ENCODE data around the gene MIER1.
"Not testable (repeated sequence)": the region's sequence is repeated elsewhere in the genome, so short reads cannot be mapped to it uniquely, and the experiment has no call there.

MIER1 gene

DNA sequence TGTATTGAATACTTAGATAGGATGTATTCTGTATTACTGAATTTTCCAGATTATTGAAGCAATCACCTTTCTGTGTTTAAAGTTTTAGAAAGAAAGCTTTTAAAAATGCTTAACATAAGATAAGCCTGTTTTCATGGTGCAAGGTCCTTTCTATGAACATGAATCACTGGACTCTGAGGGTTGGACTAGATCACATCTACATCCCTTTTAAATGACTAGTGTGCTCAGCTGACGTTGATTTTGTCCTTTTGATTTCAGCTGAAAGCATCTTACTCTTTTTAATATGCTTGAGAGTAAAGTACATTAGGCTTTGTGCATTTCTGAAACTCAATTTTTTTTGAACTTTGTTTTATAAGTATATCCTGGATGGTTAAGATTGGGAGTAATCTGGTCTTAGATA, 16.2 kb downstream of the MIER1 start:
- DNase-seq = no peak

DNA sequence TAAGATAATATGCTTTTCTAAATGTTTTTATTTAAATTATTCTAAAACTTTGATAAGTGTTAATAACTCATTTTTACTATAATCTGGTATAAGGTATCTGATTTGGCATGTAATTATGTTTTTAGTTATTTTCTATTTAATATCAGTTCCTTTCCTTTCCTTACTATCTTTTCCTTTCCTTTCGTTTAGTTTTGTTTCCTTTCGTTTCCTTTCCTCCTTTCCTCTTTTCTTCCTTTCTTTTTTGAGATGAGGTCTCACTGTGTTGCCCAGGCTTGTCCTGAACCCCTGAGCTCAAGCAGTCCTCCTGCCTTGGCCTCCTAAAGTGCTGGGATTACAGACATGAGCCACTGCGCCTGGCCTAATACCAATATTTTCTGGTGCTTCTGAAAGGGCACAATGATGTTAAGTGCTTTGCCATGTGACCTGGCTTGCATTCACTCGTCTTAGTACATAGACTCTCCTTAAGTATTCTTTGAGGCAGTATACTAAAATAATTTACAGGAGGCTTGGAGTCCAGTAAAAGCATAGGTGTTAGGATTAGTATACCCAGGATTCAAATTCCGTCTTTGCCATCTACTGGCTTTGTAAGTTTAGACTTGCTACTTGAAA, 18.7 kb downstream of the MIER1 start:
- DNase-seq = no peak

DNA sequence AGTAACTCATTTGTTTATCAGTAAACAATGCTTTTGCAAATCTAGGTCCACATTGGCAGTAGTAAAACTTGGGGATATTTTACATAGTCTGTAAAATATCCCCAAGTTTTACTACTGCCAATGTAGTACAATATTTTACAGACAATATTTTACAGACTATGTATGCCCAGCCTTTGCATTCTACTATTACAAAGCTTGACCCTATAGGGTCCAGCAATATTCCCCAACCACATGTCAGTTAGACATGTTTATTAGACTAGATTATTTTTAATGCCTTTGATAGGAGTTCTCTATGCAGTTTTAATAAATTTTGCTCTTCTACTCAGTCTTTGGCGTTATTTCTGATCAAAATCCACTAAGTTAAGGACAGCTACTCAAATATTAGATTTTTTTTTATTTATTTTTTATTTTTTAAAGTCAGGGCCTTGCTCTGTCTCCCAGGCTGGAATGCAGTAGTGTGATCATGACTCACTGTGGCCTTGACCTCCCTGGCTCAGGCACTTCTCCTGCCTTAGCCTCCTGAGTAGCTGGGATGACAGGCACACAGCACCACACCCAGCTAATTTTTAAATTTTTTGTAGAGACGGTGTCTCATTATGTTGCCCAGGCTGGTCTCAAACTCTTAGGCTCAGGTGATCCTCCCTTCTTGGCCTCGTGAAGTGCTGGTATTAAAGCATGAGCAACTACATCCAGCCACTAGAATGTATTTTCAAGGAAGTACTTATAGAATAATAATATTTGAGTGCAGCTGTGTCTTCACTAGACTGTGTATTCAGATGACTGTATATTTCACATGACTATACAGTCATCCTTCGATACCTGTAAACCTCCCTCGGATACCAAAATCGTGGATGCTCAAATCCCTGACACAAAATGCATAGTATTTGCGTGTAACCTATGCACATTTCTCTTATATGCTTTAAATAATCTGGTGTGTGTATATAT, 19.8 kb downstream of the MIER1 start:
- DNase-seq = no peak

DNA sequence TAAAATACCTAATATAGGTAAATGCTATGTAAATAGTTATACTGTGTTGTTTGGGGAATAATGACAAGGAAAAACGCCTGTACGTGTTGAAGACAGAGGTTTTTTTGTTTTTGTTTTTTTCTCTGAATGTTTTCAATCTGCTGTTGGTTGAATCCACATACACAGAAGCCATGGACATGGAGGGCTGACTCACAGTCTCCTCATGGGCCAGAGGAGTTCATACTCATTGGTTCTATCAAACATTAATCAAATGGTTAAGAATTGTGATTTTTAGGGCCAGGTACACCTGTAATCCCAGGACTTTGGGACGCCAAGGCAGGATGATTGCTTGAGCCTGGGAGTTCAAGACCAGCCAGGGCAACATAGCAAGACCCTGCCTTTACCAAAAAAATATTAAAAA, 20.5 kb downstream of the MIER1 start:
- no peak for DNase-seq

DNA sequence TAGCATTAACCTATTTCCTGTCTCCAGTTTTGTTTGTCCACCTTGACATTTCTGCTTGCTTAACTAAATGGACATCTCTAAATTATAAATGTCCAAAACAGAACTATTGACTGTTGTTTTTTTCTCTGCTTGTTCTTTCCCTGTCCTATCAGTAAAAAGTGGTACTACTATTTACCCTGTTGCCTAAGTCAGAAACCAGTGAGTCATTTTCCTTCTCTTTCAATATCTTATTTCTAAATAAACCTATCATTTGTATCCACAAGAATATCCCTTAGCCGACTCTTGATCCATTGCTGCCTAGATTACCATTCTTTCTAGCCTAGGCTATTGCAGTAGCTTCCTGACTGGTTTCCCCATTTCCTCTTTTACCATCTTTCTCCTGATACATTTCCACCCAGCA, 22.5 kb downstream of the MIER1 start:
- no peak for DNase-seq

DNA sequence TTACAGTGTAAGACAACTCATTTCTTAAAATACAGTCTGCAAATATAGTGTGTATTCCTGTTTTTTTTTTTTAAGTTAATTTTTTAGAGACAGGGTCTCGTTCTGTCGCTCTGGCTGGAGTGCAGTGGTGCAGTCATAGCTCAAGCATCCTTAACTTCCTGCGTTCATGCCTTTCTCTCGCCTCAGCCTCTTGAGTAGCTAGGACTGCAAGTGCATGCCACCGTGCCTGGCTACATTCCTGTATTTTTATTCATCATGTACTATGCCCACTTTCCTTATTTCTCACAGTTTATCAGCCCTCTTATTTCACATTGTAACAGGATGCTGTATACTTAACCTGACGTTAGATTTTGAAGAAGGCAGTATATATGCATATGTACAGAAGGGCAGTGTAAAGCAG, 26.7 kb downstream of the MIER1 start:
- no peak for DNase-seq

DNA sequence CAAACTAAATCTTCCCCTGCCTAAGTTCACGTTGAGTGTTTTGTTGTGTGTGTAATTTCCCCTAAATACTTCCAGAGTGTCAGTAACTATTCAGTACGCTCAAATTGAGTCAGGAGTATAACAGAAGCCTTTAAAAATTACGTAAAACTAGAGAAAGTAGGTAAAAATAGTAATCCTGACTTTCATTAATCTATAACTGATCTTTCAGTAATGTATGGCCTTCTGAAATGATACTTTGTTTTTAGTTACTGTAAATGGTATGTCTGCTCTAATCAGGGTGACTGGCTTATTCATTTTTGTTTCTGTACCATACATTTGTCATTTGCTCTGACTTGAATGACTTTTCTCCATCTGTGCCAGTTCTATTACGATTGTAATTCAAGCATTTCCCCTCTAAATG, 29.4 kb downstream of the MIER1 start:
- no peak for DNase-seq

DNA sequence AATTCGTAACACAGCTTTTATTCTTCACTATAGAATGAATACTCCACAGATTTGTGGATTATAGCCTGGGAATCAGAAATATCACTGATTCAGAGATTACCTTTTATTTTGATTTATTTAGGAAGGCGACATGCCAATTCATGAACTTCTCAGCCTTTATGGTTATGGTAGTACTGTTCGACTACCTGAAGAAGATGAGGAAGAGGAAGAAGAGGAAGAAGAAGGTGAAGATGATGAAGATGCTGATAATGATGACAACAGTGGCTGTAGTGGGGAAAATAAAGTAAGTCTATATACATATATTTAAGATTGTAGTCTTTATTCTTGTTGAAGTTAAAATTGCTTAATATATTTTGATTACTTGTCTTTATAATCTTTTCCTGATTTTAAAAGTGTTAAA, 33.1 kb downstream of the MIER1 start:
- no peak for DNase-seq

DNA sequence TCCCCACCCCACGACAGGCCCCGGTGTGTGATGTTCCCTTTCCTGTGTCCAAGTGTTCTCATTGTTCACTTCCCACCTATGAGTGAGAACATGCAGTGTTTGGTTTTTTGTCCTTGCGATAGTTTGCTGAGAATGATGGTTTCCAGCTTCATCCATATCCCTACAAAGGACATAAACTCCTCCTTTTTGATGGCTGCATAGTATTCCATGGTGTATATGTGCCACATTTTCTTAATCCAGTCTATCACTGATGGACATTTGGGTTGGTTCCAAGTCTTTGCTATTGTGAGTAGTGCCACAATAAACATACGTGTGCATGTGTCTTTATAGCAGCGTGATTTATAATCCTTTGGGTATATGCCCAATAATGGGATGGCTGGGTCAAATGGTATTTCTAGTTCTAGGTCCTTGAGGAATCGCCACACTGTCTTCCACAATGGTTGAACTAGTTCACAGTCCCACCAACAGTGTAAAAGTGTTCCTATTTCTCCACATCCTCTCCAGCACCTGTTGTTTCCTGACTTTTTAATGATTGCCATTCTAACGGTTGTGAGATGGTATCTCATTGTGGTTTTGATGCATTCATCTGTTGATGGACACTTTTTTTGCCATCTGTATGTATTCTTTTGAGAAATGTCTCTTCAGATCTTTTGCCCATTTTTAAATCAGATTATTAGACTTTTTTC, 41.5 kb downstream of the MIER1 start:
- DNase-seq = not testable (repeated sequence)

DNA sequence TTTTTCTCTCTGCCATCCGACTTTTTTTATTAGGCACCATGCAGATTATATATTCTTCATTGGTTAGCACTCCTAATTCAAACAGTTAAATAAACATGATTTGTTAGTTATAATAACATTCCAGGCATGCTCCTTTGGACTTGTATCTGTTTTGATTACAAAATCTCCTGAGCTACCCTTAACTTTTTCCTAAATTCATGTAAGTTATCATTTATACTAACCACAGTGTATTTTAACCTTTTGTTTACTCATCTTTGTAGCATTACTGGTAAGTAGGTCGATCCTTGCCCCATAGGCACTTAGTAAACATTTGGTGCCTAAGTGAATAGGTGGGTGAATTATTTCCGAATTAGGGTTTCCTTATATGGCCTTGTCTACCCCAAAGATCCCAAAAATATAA, 43.8 kb downstream of the MIER1 start:
- no peak for DNase-seq

DNA sequence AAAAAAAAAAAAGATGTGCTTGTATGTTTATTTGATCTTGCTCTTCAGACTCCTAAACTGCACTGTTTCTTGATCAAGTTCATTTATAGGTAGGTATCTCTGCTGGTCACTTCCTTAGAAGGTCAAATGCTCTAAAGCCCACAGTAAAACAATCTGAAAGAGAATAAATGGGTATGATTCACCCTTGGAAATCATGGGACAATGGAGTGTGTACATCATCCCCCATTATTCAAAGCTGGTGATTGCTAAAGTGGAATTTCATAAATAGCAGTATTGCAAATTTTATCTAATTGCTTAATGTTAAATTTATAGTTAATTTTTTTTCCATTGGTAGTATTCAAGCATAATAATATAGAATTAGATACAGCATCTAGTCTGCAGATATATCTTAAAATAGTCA, 53.4 kb downstream of the MIER1 start:
- DNase-seq = no peak

DNA sequence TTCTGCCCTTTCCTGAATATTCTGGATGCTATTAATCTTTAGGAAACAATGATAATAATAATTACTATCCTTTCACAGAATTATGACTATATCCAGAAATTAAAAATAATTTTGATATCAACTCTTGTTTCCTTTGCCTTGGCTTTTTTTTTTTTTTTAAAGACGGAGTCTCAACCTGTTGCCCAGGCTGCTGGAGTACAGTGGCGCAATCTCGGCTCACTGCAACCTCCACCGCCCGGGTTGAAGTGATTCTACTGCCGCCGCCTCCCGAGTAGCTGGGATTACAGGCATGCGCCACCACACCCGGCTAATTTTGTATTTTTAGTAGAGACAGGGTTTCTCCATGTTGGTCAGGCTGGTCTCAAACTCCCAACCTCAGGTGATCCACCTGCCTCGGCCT, 54.8 kb downstream of the MIER1 start:
- not testable (repeated sequence) for DNase-seq

DNA sequence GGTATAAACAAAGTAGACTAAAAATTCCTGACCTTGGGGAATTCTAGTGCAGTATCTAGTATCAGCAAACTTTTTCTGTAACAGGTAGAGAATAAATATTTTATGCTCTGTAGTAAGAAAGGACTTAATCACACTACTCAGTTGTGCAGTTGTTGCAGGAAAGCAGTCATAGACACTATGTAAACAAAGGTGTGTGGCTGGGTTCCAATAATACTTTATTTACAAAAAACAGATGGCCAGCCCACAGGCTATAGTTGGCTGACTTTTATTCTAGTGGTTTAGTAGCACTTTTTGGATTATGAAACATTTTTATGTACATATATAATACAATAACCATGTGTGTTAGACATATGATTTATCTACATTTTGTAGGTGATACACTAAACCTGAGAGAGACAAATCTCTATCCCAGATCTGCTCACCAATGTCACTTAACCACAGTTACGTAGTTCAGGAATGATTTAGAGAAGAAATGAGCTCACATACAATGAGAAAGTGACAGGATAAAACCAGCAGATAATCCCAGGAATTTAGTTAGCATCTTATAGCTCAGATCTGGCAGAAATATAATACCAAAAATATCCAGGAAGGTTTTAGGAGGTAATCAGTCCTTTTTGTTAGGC, 56.1 kb downstream of the MIER1 start:
- no peak for DNase-seq

DNA sequence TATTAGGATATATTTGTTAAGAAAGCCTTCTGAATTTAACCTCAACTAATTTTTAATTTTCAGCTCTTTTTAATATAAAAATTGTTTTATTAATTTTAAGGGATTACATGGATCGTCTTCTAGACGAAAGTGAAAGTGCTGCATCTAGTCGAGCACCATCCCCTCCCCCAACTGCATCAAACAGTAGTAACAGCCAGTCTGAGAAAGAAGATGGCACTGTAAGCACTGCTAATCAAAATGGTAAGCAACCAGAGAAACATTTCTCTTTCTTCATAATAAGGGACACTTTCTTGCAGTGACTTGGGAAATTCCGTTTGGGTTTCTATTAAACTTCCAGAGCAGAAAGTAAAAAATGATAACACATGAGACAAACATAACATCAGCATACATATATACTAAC, 56.9 kb downstream of the MIER1 start:
- DNase-seq = no peak

DNA sequence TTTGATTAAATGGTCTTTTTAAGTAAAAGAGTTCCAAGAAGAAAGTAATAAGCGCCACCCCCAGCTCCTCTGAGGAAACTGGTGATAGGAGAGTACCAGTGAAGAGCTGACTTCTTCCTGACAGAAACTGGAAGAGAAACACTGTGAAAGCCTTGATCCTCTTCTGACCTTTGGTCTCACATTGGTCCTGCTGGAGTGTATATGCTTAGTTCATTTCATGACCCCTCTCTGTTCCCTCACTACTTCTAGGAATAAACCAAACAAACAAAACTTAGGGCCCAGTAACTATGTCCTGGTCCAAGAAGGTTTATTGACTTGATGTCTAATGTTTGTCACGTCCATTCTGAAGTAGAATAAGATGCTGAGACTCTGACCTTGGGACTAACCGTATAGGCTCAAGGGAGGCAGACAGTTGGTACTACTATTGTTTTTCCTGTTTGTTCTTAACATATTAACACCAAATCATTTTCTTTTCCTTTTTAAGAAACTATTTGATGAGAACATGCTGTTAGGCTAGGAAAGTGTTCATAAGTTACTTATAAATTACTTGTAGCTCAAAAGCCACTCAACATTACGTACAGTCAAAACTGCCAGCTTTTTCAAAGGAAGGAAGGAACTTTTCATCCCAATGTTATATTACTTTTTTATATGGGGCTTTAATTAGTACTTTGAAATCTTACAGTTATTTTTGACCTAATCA, 57.9 kb downstream of the MIER1 start:
- DNase-seq = no peak

DNA sequence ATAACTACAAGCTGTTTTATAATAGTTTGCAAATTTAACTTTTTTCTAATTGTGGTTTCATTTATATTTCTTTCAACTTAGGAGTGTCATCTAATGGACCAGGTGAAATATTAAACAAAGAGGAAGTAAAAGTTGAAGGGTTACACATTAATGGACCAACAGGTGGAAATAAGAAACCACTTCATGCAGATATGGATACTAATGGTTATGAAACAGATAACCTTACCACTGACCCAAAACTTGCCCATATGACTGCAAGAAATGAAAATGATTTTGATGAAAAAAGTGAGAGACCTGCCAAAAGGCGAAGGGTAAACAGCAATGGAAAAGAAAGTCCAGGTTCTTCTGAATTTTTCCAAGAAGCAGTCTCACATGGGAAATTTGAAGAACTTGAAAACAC, 59.7 kb downstream of the MIER1 start:
- DNase-seq = no peak

DNA sequence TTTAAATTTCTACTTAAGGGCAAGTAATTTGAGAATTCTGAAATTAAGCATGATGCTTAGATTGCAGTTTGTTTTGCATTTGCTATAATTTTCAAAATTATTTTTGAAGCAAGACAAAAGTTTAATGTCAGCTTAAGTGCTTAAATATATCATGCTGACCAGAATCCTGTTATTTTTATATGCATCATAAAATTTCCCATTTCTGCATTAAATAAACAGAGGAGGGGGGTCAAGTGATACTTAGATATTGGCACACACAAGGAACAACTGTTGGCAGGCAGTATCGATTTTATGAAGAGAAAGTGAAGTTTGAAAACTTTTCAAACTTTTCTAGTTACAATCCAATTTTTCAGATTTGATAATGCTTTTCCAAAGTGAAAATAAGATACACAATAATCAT, 61.0 kb downstream of the MIER1 start:
- no peak for DNase-seq

DNA sequence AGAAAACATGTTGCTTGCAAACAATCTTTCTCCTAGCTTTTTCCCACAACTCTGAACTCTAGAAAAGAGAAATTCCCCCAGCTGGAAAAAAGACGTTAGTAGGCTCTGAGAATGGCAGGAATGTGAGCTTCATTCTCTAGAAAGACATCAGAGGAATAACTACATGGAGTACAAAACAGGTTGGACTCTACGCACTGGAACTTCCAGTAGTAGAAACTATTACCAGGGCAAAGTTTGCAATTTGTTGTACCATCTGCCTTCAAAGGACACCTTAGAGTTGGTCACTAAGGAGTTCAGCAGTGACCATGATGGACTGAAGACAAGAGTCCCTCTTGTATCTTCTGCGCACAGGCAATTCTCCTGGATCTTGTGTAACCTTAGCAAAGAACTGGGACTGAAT, 68.3 kb downstream of the MIER1 start:
- DNase-seq = no peak

DNA sequence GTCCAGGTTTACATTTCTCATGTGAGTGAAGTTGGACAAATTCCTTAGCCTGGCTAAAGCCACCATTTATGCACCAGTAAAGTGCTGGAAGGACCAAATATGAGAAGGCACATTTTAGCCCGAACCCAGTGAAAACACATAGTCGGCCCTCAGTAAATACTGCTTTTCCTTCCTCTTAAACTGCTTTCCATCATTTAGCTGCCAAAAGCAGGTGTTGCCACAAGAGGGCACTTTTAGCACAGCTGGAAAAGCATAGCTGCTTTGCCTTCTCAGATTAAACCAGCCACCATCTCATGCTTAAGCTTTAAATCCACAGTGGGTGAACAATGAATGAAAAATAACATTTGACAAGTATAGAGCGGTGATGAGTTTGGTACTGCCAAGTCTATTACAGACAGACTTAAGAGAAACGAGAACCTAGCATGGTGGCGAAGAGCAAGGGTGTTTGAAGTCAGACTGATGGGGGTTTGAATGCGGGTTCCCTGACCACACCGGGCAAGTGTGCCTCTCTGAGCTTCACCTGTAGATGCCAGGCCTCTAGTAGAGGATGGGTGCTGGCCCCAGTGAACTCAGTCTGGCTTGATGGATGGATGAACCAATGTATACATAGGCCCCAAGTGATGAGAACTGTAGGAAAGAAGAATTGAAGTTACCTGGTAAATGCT, 71.4 kb downstream of the MIER1 start:
- no peak for DNase-seq

DNA sequence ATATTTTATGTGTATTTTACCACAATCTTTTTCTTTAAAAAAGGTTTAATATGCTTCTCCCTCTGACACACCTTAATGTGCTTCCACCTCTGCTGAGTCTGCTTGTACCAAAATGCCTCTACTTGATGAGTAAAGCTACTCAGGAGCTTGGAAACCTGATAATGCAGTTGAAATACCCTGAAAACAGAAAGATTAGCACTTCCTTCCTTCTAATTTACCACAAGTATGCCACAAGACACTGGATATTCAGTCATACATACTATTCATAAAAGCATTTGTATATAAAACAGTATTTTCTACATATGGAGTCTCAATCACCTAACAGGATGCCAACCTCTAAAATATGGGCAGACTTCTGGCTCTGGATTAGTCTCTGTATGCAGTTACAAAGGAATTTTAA, 74.2 kb downstream of the MIER1 start:
- DNase-seq = no peak

DNA sequence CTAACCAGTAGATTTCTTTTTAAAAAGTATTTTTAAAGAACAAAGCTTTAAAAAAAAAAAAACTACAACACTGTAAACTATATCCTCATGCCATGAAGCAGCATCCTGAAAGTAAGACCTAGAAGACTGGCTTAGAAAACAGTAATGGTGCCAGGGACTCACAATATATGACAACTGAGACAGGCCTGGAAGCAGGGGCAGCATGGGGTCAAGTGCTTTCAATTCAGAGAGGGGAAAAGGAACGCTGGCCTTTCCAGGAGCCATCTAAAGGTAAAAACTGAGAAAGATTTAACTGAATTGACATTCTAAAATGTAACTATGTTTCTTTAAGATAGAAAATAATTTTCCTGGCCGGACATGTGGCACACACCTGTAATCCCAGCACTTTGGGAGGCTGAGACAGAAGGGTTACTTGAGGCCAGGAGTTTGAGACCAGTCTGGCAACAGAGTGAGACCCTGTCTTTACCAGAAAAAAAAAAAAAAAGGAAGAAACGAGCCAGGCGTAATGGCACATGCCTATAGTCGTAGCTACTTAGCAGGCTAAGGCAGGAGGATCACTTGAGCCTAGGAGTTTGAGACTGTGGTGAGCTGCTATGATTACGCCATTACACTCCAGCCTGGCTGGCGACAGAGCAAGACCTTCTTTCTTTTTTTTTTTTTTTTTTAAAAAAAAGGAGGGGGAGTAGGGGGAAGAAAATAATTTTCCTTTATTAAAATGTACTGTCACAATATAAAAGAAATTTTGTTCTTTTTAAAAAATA, 75.0 kb downstream of the MIER1 start:
- DNase-seq = no peak

All from NCI-H187 treated with DMSO at 0.1 percent for 48 hours (cell line).